K562 (cell line): Measurements from ENCODE around the gene SGIP1. TPM values are rescaled to one million over a fixed set of nuclear protein-coding genes. Genes with fewer than 3 reads are reported as not detected.

ENCODE experiments used
- HSF4 ChIP-seq: fragments of 250-450 bp; sonication (Bioruptor Pico); IDR thresholded peaks from 2 replicates; pipeline ENCODE4 v2.1.2; 2022; ENCODE audit warnings: mild to moderate bottlenecking, moderate library complexity, borderline replicate concordance
- SRSF9 ChIP-seq: fragments of 200-400 bp; formaldehyde crosslinking; IDR thresholded peaks from 2 replicates; pipeline ENCODE4 v1.6.1; 2017; ENCODE audit warnings: low read depth, low read length, borderline replicate concordance
- polyA plus RNA-seq, 8 experiments: library from polyadenylated mRNA; depleted of rRNA in 4 of 8; stranded (reverse) in 5 of 8; unstranded in 3 of 8; fragments of >200 nt; fragmentation: Nextera tagmentation in 2 of 8; fragmentation: Illumina TruSeq in 1 of 8; extraction: Ambion mirVana in 2 of 8; extraction: Trizol in 1 of 8; gene quantifications; 2 replicates each; pipeline versions ENCODE4 v1.2.1 to v1.2.3, GENCODE V29; 2011 to 2014; ENCODE audit warnings: inconsistent platforms in 1 of 8, missing spikeins in 1 of 8
- total RNA-seq, 7 experiments: library from RNA; depleted of rRNA in 6 of 7; stranded (reverse); fragments of >200 nt in 6 of 7; fragmentation: Illumina TruSeq in 2 of 7; extraction: Trizol in 2 of 7; gene quantifications; 2 replicates each; pipeline versions ENCODE4 v1.2.1 to v1.2.3, GENCODE V29; 2011 to 2021; ENCODE audit warnings: low replicate concordance in 1 of 7
- TF ChIP-seq, protein P1 (sequence below): fragments of 200-600 bp; sonication (generic); IDR thresholded peaks from one replicate; pipeline ENCODE4 v1.6.1; 2012; ENCODE audit warnings: mild to moderate bottlenecking, low read depth, low read length, inconsistent platforms
- TF ChIP-seq, protein P2 (sequence below): fragments of 450-650 bp; formaldehyde crosslinking; conservative IDR thresholded peaks from 2 replicates; pipeline ENCODE4 v1.4.0; 2022; ENCODE audit warnings: mild to moderate bottlenecking, missing genetic modification characterization

The SGIP1 gene
- total and polyA plus RNA-seq, 9 of the 15 experiments (the other 6 are each of a cell fraction or from before 2014, with no cell fraction given), result 0.07 to 0.35 TPM; not detected in 7

GRCh38 chr1:66654643-66655042, 120.7 kb downstream of the SGIP1 start (continued):
- TF ChIP-seq, protein P1, sequence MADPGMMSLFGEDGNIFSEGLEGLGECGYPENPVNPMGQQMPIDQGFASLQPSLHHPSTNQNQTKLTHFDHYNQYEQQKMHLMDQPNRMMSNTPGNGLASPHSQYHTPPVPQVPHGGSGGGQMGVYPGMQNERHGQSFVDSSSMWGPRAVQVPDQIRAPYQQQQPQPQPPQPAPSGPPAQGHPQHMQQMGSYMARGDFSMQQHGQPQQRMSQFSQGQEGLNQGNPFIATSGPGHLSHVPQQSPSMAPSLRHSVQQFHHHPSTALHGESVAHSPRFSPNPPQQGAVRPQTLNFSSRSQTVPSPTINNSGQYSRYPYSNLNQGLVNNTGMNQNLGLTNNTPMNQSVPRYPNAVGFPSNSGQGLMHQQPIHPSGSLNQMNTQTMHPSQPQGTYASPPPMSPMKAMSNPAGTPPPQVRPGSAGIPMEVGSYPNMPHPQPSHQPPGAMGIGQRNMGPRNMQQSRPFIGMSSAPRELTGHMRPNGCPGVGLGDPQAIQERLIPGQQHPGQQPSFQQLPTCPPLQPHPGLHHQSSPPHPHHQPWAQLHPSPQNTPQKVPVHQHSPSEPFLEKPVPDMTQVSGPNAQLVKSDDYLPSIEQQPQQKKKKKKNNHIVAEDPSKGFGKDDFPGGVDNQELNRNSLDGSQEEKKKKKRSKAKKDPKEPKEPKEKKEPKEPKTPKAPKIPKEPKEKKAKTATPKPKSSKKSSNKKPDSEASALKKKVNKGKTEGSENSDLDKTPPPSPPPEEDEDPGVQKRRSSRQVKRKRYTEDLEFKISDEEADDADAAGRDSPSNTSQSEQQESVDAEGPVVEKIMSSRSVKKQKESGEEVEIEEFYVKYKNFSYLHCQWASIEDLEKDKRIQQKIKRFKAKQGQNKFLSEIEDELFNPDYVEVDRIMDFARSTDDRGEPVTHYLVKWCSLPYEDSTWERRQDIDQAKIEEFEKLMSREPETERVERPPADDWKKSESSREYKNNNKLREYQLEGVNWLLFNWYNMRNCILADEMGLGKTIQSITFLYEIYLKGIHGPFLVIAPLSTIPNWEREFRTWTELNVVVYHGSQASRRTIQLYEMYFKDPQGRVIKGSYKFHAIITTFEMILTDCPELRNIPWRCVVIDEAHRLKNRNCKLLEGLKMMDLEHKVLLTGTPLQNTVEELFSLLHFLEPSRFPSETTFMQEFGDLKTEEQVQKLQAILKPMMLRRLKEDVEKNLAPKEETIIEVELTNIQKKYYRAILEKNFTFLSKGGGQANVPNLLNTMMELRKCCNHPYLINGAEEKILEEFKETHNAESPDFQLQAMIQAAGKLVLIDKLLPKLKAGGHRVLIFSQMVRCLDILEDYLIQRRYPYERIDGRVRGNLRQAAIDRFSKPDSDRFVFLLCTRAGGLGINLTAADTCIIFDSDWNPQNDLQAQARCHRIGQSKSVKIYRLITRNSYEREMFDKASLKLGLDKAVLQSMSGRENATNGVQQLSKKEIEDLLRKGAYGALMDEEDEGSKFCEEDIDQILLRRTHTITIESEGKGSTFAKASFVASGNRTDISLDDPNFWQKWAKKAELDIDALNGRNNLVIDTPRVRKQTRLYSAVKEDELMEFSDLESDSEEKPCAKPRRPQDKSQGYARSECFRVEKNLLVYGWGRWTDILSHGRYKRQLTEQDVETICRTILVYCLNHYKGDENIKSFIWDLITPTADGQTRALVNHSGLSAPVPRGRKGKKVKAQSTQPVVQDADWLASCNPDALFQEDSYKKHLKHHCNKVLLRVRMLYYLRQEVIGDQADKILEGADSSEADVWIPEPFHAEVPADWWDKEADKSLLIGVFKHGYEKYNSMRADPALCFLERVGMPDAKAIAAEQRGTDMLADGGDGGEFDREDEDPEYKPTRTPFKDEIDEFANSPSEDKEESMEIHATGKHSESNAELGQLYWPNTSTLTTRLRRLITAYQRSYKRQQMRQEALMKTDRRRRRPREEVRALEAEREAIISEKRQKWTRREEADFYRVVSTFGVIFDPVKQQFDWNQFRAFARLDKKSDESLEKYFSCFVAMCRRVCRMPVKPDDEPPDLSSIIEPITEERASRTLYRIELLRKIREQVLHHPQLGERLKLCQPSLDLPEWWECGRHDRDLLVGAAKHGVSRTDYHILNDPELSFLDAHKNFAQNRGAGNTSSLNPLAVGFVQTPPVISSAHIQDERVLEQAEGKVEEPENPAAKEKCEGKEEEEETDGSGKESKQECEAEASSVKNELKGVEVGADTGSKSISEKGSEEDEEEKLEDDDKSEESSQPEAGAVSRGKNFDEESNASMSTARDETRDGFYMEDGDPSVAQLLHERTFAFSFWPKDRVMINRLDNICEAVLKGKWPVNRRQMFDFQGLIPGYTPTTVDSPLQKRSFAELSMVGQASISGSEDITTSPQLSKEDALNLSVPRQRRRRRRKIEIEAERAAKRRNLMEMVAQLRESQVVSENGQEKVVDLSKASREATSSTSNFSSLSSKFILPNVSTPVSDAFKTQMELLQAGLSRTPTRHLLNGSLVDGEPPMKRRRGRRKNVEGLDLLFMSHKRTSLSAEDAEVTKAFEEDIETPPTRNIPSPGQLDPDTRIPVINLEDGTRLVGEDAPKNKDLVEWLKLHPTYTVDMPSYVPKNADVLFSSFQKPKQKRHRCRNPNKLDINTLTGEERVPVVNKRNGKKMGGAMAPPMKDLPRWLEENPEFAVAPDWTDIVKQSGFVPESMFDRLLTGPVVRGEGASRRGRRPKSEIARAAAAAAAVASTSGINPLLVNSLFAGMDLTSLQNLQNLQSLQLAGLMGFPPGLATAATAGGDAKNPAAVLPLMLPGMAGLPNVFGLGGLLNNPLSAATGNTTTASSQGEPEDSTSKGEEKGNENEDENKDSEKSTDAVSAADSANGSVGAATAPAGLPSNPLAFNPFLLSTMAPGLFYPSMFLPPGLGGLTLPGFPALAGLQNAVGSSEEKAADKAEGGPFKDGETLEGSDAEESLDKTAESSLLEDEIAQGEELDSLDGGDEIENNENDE, result no peak
- TF ChIP-seq, protein P2, sequence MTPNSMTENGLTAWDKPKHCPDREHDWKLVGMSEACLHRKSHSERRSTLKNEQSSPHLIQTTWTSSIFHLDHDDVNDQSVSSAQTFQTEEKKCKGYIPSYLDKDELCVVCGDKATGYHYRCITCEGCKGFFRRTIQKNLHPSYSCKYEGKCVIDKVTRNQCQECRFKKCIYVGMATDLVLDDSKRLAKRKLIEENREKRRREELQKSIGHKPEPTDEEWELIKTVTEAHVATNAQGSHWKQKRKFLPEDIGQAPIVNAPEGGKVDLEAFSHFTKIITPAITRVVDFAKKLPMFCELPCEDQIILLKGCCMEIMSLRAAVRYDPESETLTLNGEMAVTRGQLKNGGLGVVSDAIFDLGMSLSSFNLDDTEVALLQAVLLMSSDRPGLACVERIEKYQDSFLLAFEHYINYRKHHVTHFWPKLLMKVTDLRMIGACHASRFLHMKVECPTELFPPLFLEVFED (CRISPR knock-in tag), result no peak
- TF ChIP-seq HSF4 (CRISPR knock-in tag), result no peak
- TF ChIP-seq SRSF9, result no peak
